GM21528 (cell line): Measurements from ENCODE around the gene KLK10.
"Not testable (repeated sequence)": the region's sequence is repeated elsewhere in the genome, so short reads cannot be mapped to it uniquely, and the experiment has no call there.

Experiments
- ATAC-seq: cut with Tn5 transposase; IDR thresholded peaks from one replicate; pipeline ENCODE4 v1.9.1; 2021; ENCODE audit warnings: mild to moderate bottlenecking, moderate library complexity; ENCODE audit not compliant: unreplicated experiment, low FRiP score

The KLK10 gene

GRCh38 chr19:51003316-51003715 is 16.2 kb downstream of the KLK10 start:
- ATAC-seq, result no peak

- no peak for ATAC-seq
Measured at GRCh38 chr19:51002542-51003311, 16.8 kb downstream of the KLK10 start.

- ATAC-seq, result no peak
Measured at GRCh38 chr19:51002089-51002532, 17.4 kb downstream of the KLK10 start.

GRCh38 chr19:51001515-51001914 is 18.0 kb downstream of the KLK10 start, which contains the start of gene KLK8:
Gene KLK8, minus strand, starts transcription at chr19:51001604. Its CDS starts 437 bp downstream, at chr19:51001167.
- ATAC-seq, result no peak

- ATAC-seq, result no peak
Measured at GRCh38 chr19:51000981-51001380, 18.5 kb downstream of the KLK10 start.

- no peak for ATAC-seq
Measured at GRCh38 chr19:51000426-51000825, 19.1 kb downstream of the KLK10 start.

- ATAC-seq, result no peak
Measured at GRCh38 chr19:50998686-50999085, 20.8 kb downstream of the KLK10 start.

GRCh38 chr19:50998061-50998460 is 21.4 kb downstream of the KLK10 start:
- no peak for ATAC-seq

- ATAC-seq, result no peak
Measured at GRCh38 chr19:50994129-50994528, 25.4 kb downstream of the KLK10 start.

GRCh38 chr19:50992666-50993035 is 26.9 kb downstream of the KLK10 start:
- ATAC-seq, result no peak

- ATAC-seq, result not testable (repeated sequence)
Measured at GRCh38 chr19:50984416-50984815, 35.1 kb downstream of the KLK10 start.

- ATAC-seq, result no peak
Measured at GRCh38 chr19:50983625-50984292, 35.8 kb downstream of the KLK10 start, which contains the start of gene KLK7. Gene KLK7, minus strand, starts transcription at chr19:50983917. Its CDS starts 1,518 bp downstream, at chr19:50982399.

GRCh38 chr19:50982186-50982585 is 37.3 kb downstream of the KLK10 start:
- no peak for ATAC-seq

GRCh38 chr19:50981587-50982146 is 37.8 kb downstream of the KLK10 start:
- no peak for ATAC-seq

- no peak for ATAC-seq
Measured at GRCh38 chr19:50980208-50980607, 39.3 kb downstream of the KLK10 start.

GRCh38 chr19:50979758-50980157 is 39.8 kb downstream of the KLK10 start:
- ATAC-seq, result no peak

- ATAC-seq, result no peak
Measured at GRCh38 chr19:50978772-50979390, 40.6 kb downstream of the KLK10 start.

- no peak for ATAC-seq
Measured at GRCh38 chr19:50977626-50978025, 41.9 kb downstream of the KLK10 start.

GRCh38 chr19:50975766-50976165 is 43.7 kb downstream of the KLK10 start:
- no peak for ATAC-seq

- no peak for ATAC-seq
Measured at GRCh38 chr19:50974702-50975556, 44.6 kb downstream of the KLK10 start.
